HepG2 (cell line): Measurements from ENCODE around the gene LAMC1.

Experiments used
- ETV5 ChIP-seq: IDR thresholded peaks from 2 replicates; pipeline ENCODE4 v1.6.1; 2018; ENCODE audit warnings: missing biosample characterization, missing genetic modification reagents, inconsistent platforms, borderline replicate concordance
- POLR2A ChIP-seq, 2 experiments: IDR thresholded peaks; 2 replicates each; pipeline ENCODE4 v1.6.1; 2011; ENCODE audit warnings: low read depth in 2 of 2, low read length in 2 of 2, mild to moderate bottlenecking in 1 of 2, moderate library complexity in 1 of 2; ENCODE audit not compliant: insufficient read depth in 1 of 2
- POLR2AphosphoS2 ChIP-seq: IDR thresholded peaks from 2 replicates; pipeline ENCODE4 v1.6.1; 2011; ENCODE audit warnings: low read depth, low read length, improper control_type of control experiment
- RBAK ChIP-seq: sonication (generic); formaldehyde crosslinking; IDR thresholded peaks from 2 replicates; pipeline ENCODE4 v1.5.1; 2020; ENCODE audit warnings: mild to moderate bottlenecking, missing genetic modification reagents
- SAFB2 ChIP-seq: sonication (generic); formaldehyde crosslinking; IDR thresholded peaks from 2 replicates; pipeline ENCODE4 v1.5.1; 2020; ENCODE audit warnings: missing genetic modification reagents, low read depth, mild to moderate bottlenecking, borderline replicate concordance
- TAF1 ChIP-seq: sonication (generic); formaldehyde crosslinking; IDR thresholded peaks from 2 replicates; pipeline ENCODE4 v1.4.0; 2020; ENCODE audit warnings: missing genetic modification reagents
- ZNF143 ChIP-seq: sonication (generic); formaldehyde crosslinking; IDR thresholded peaks from 2 replicates; pipeline ENCODE4 v1.4.0; 2020; ENCODE audit warnings: missing genetic modification reagents
- ZNF329 ChIP-seq: sonication (generic); formaldehyde crosslinking; IDR thresholded peaks from 2 replicates; pipeline ENCODE4 v1.9.0; 2021; ENCODE audit warnings: low read depth, mild to moderate bottlenecking, missing genetic modification reagents
- ZNF564 ChIP-seq: sonication (generic); formaldehyde crosslinking; IDR thresholded peaks from 2 replicates; pipeline ENCODE4 v1.8.1; 2023; ENCODE audit warnings: mild to moderate bottlenecking, missing genetic modification reagents
- ZZZ3 ChIP-seq: sonication (generic); formaldehyde crosslinking; IDR thresholded peaks from 2 replicates; pipeline ENCODE4 v1.4.0; 2020; ENCODE audit warnings: missing genetic modification reagents, mild to moderate bottlenecking, borderline replicate concordance
- TF ChIP-seq, protein P1 (sequence below): sonication (generic); formaldehyde crosslinking; IDR thresholded peaks from 2 replicates; pipeline ENCODE4 v1.5.0; 2020; ENCODE audit warnings: mild to moderate bottlenecking, missing genetic modification reagents, moderate library complexity
- TF ChIP-seq, protein P2 (sequence below): fragments of 450-650 bp; IDR thresholded peaks from 2 replicates; pipeline ENCODE4 v1.6.1; 2017; ENCODE audit warnings: mild to moderate bottlenecking

- TF ChIP-seq, protein P1, sequence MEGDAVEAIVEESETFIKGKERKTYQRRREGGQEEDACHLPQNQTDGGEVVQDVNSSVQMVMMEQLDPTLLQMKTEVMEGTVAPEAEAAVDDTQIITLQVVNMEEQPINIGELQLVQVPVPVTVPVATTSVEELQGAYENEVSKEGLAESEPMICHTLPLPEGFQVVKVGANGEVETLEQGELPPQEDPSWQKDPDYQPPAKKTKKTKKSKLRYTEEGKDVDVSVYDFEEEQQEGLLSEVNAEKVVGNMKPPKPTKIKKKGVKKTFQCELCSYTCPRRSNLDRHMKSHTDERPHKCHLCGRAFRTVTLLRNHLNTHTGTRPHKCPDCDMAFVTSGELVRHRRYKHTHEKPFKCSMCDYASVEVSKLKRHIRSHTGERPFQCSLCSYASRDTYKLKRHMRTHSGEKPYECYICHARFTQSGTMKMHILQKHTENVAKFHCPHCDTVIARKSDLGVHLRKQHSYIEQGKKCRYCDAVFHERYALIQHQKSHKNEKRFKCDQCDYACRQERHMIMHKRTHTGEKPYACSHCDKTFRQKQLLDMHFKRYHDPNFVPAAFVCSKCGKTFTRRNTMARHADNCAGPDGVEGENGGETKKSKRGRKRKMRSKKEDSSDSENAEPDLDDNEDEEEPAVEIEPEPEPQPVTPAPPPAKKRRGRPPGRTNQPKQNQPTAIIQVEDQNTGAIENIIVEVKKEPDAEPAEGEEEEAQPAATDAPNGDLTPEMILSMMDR (CRISPR knock-in tag) = no peak
- no peak for TF ChIP-seq ZNF143 (CRISPR knock-in tag)
- TF ChIP-seq SAFB2 (CRISPR knock-in tag) = no peak
- TF ChIP-seq POLR2AphosphoS2 = no peak
- TF ChIP-seq, protein P2, sequence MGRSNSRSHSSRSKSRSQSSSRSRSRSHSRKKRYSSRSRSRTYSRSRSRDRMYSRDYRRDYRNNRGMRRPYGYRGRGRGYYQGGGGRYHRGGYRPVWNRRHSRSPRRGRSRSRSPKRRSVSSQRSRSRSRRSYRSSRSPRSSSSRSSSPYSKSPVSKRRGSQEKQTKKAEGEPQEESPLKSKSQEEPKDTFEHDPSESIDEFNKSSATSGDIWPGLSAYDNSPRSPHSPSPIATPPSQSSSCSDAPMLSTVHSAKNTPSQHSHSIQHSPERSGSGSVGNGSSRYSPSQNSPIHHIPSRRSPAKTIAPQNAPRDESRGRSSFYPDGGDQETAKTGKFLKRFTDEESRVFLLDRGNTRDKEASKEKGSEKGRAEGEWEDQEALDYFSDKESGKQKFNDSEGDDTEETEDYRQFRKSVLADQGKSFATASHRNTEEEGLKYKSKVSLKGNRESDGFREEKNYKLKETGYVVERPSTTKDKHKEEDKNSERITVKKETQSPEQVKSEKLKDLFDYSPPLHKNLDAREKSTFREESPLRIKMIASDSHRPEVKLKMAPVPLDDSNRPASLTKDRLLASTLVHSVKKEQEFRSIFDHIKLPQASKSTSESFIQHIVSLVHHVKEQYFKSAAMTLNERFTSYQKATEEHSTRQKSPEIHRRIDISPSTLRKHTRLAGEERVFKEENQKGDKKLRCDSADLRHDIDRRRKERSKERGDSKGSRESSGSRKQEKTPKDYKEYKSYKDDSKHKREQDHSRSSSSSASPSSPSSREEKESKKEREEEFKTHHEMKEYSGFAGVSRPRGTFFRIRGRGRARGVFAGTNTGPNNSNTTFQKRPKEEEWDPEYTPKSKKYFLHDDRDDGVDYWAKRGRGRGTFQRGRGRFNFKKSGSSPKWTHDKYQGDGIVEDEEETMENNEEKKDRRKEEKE = no peak
- no peak for TF ChIP-seq ZNF329 (CRISPR knock-in tag)
- no peak for TF ChIP-seq ZNF564 (CRISPR knock-in tag)
- TF ChIP-seq ETV5 (CRISPR knock-in tag) = no peak
- TF ChIP-seq TAF1 (CRISPR knock-in tag) = no peak
- no peak for TF ChIP-seq ZZZ3 (CRISPR knock-in tag)
- no peak for TF ChIP-seq POLR2A (IDR thresholded peaks at IDR 0.05; ENCODE audit: insufficient read depth in 1 of 2, low read depth in 2 of 2, low read length in 2 of 2)
- TF ChIP-seq RBAK = no peak
These were observed 47.9 kb downstream of the LAMC1 start for GRCh38 chr1:183070923-183071618.
